H9 (cell line): ENCODE data around the gene ANKRD13B. TPM values are rescaled to one million over a fixed set of nuclear protein-coding genes. Genes with fewer than 3 reads are reported as not detected.

Experiments used
- DNase-seq: peaks from one replicate; pipeline ENCODE4 v3.0.0-alpha.2; 2017
- H2AFZ ChIP-seq: one replicate; pipeline ENCODE4 v1.6.1; 2013; ENCODE audit warnings: mild to moderate bottlenecking, low read length, control low read depth, moderate library complexity
- H2AK5ac ChIP-seq: 2 replicates; pipeline ENCODE4 v1.6.1; 2013; ENCODE audit warnings: low read length, control low read depth, mixed read lengths; ENCODE audit not compliant: insufficient read length
- H2BK120ac ChIP-seq: one replicate; pipeline ENCODE4 v1.6.1; 2013; ENCODE audit warnings: low read depth, mild to moderate bottlenecking, low read length, control low read depth, inconsistent platforms; ENCODE audit not compliant: poor library complexity, severe bottlenecking
- H2BK12ac ChIP-seq: 2 replicates; pipeline ENCODE4 v1.6.1; 2013; ENCODE audit warnings: low read length, control low read depth, mixed read lengths, low read depth; ENCODE audit not compliant: insufficient read length
- H2BK15ac ChIP-seq: 2 replicates; pipeline ENCODE4 v1.6.1; 2013; ENCODE audit warnings: low read depth, low read length, control low read depth
- H2BK20ac ChIP-seq: one replicate; pipeline ENCODE4 v1.6.1; 2013; ENCODE audit warnings: low read depth, mild to moderate bottlenecking, low read length, control low read depth, inconsistent platforms; ENCODE audit not compliant: poor library complexity, severe bottlenecking
- H2BK5ac ChIP-seq: 2 replicates; pipeline ENCODE4 v1.6.1; 2013; ENCODE audit warnings: low read length, control low read depth, mixed read lengths; ENCODE audit not compliant: insufficient read length
- H3K14ac ChIP-seq: 2 replicates; pipeline ENCODE4 v1.6.1; 2013; ENCODE audit warnings: low read length, control low read depth; ENCODE audit not compliant: insufficient read depth
- H3K18ac ChIP-seq: 2 replicates; pipeline ENCODE4 v1.6.1; 2013; ENCODE audit warnings: low read depth, mild to moderate bottlenecking, mixed read lengths, low read length, control low read depth; ENCODE audit not compliant: insufficient read length
- H3K23ac ChIP-seq: 2 replicates; pipeline ENCODE4 v1.6.1; 2013; ENCODE audit warnings: low read length, control low read depth, mixed read lengths, low read depth; ENCODE audit not compliant: insufficient read length
- H3K23me2 ChIP-seq: 2 replicates; pipeline ENCODE4 v1.6.1; 2013; ENCODE audit warnings: low read depth, mild to moderate bottlenecking, mixed read lengths, low read length, control low read depth; ENCODE audit not compliant: insufficient read length, poor library complexity, severe bottlenecking
- H3K27ac ChIP-seq: 2 replicates; pipeline ENCODE4 v1.5.1; 2013; ENCODE audit warnings: low read length, control low read depth, mixed read lengths, low read depth; ENCODE audit not compliant: insufficient read length
- H3K27me3 ChIP-seq: 2 replicates; pipeline ENCODE4 v1.6.1; 2013; ENCODE audit warnings: low read length, control low read depth, inconsistent platforms; ENCODE audit not compliant: insufficient read depth
- H3K4ac ChIP-seq: 2 replicates; pipeline ENCODE4 v1.6.1; 2013; ENCODE audit warnings: low read depth, mild to moderate bottlenecking, control low read depth, inconsistent platforms, low read length, moderate library complexity
- H3K4me1 ChIP-seq: 2 replicates; pipeline ENCODE4 v1.6.1; 2013; ENCODE audit warnings: low read length, control low read depth, inconsistent platforms; ENCODE audit not compliant: insufficient read depth
- H3K4me2 ChIP-seq: 2 replicates; pipeline ENCODE4 v1.6.1; 2013; ENCODE audit warnings: low read length, control low read depth, mixed read lengths; ENCODE audit not compliant: insufficient read length, insufficient read depth
- H3K56ac ChIP-seq: 2 replicates; pipeline ENCODE4 v1.6.1; 2013; ENCODE audit warnings: low read depth, mild to moderate bottlenecking, mixed read lengths, low read length, control low read depth; ENCODE audit not compliant: insufficient read length
- H3K79me1 ChIP-seq: 2 replicates; pipeline ENCODE4 v1.6.1; 2013; ENCODE audit warnings: low read depth, mild to moderate bottlenecking, moderate library complexity, low read length, control low read depth, inconsistent platforms; ENCODE audit not compliant: insufficient read depth, poor library complexity, severe bottlenecking
- H3K79me2 ChIP-seq: 2 replicates; pipeline ENCODE4 v1.6.1; 2013; ENCODE audit warnings: low read length, control low read depth, inconsistent platforms; ENCODE audit not compliant: insufficient read depth
- H3K9ac ChIP-seq: 2 replicates; pipeline ENCODE4 v1.6.1; 2013; ENCODE audit warnings: low read length, control low read depth, mixed read lengths; ENCODE audit not compliant: insufficient read length; ENCODE audit errors: extremely low read depth
- H3K9me3 ChIP-seq: one replicate; pipeline ENCODE4 v1.6.1; 2013; ENCODE audit warnings: low read depth, low read length, inconsistent platforms; ENCODE audit not compliant: control insufficient read depth
- H3T11ph ChIP-seq: one replicate; pipeline ENCODE4 v1.6.1; 2013; ENCODE audit warnings: mild to moderate bottlenecking, low read length, control low read depth, inconsistent platforms
- H4K20me1 ChIP-seq: one replicate; pipeline ENCODE4 v1.6.1; 2013; ENCODE audit not compliant: control insufficient read depth, insufficient read length, insufficient read depth
- H4K5ac ChIP-seq: 2 replicates; pipeline ENCODE4 v1.6.1; 2013; ENCODE audit warnings: low read depth, mild to moderate bottlenecking, mixed read lengths, low read length, control low read depth; ENCODE audit not compliant: insufficient read length
- H4K8ac ChIP-seq: replicated peaks from 2 replicates; pipeline ENCODE4 v1.6.1; 2013; ENCODE audit warnings: low read length, control low read depth, mixed read lengths, low read depth; ENCODE audit not compliant: insufficient read length
- H4K91ac ChIP-seq: 2 replicates; pipeline ENCODE4 v1.6.1; 2013; ENCODE audit warnings: low read depth, mild to moderate bottlenecking, moderate library complexity, mixed read lengths, low read length, control low read depth; ENCODE audit not compliant: insufficient read length
- H3K27ac Mint-ChIP-seq, 3 experiments: 2 replicates in 2 of 3; 3 replicates in 1 of 3; pipeline ENCODE4 v1.8.0; 2020 to 2021; ENCODE audit warnings: mixed read lengths in 3 of 3, mild to moderate bottlenecking in 1 of 3, moderate library complexity in 1 of 3
- H3K27me3 Mint-ChIP-seq: 2 replicates; pipeline ENCODE4 v1.8.0; 2021; ENCODE audit warnings: low read depth, mild to moderate bottlenecking, moderate library complexity, mixed read lengths
- H3K36me3 Mint-ChIP-seq, 3 experiments: 2 replicates in 2 of 3; 3 replicates in 1 of 3; pipeline ENCODE4 v1.8.0; 2020 to 2021; ENCODE audit warnings: low read depth in 3 of 3, mixed read lengths in 3 of 3; ENCODE audit not compliant: insufficient read depth in 1 of 3
- H3K4me1 Mint-ChIP-seq, 2 experiments: 2 replicates each; pipeline ENCODE4 v1.8.0; 2020; ENCODE audit warnings: mixed read lengths in 2 of 2
- H3K4me3 Mint-ChIP-seq, 2 experiments: 2 replicates in 1 of 2; 3 replicates in 1 of 2; pipeline ENCODE4 v1.8.0; 2020 to 2021; ENCODE audit warnings: mild to moderate bottlenecking in 2 of 2, mixed read lengths in 2 of 2, moderate library complexity in 1 of 2
- H3K9me3 Mint-ChIP-seq, 2 experiments: 2 replicates in 1 of 2; 3 replicates in 1 of 2; pipeline ENCODE4 v1.8.0; 2020; ENCODE audit warnings: mild to moderate bottlenecking in 2 of 2, mixed read lengths in 2 of 2, moderate library complexity in 1 of 2
- WGBS: extraction: QIAGEN DNeasy Blood & Tissue Kit; methylation state at CpG from one replicate; pipeline ENCODE4 v1.1.7; 2013; ENCODE audit warnings: missing lambda C conversion rate, low lambda C conversion rate, mixed read lengths; ENCODE audit not compliant: insufficient read length; ENCODE audit errors: extremely low coverage; 5-methylcytosine and 5-hydroxymethylcytosine counted together
- total RNA-seq: library from RNA; stranded (reverse); gene quantifications from 2 replicates; pipeline ENCODE4 v1.2.1, GENCODE V29; 2021
- TF ChIP-seq, protein P1 (sequence below): fragments of 200-600 bp; sonication (generic); conservative IDR thresholded peaks from 3 replicates; pipeline ENCODE4 v1.8.0; 2021; ENCODE audit warnings: antibody characterized with exemption, mild to moderate bottlenecking

ANKRD13B gene
- total RNA-seq, 1 experiment from 2014 or later, result 24.2 TPM

DNA sequence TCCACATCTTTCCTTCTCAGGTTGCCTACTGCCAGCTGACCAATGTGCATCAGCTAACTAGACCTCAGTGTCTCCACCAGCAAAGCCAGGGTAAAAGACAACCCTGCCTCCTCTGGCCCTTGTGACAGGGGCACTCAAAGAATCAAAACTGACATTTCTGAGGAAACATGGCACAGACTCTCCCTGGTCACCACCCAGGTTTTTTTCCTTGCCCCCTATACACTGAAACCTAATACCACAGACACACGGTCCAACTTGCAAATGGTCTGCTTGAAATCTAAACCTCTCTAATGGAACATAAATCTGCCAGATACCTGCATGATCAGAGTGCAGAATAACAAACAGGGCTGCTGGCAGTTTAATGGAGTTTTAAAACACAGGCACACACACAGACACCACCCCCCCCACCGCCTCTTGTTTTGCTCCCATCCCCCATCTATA, 49.3 kb downstream of the ANKRD13B start:
- Mint-ChIP-seq H3K27ac (peak overlapping the region in 1 of 3 experiments; percentile 17; a peak in 1 of 7 replicates), H3K4me3 (no peak overlapping the region), H3K9me3 (no peaks in the 10 kb centered on the region), H3K4me1 (peaks cover 22 to 25% of the 10 kb centered on the region in 2 experiments), H3K36me3 (no peaks in the 10 kb centered on the region; a peak in 1 of 7 replicates), H3K27me3 (no peaks in the 10 kb centered on the region)
- no peak overlapping the region for H2BK15ac ChIP-seq
- no peak overlapping the region for H4K91ac ChIP-seq
- no peaks in the 10 kb centered on the region for H3K9me3 ChIP-seq
- no peaks in the 10 kb centered on the region for H3K79me2 ChIP-seq
- H3K4me2 ChIP-seq, result no peak overlapping the region
- no peak overlapping the region for H3K27ac ChIP-seq
- H2BK12ac ChIP-seq, result no peak overlapping the region
- H4K8ac ChIP-seq, result no peak overlapping the region
- no peaks in the 10 kb centered on the region for H3K23me2 ChIP-seq
- WGBS, result no CpG with 5 or more reads among the region's 2 CpGs
- H3K4me1 ChIP-seq, result 0 out of 2 replicates have a peak, but pooled peaks cover 2% of the 10 kb centered on the region
- H3K27me3 ChIP-seq, result no peaks in the 10 kb centered on the region
- no peak overlapping the region for H3T11ph ChIP-seq
- no peak overlapping the region for H2AFZ ChIP-seq
- no peak overlapping the region for H4K5ac ChIP-seq
- no peak for DNase-seq
- no peak overlapping the region for H2BK120ac ChIP-seq
- no peak overlapping the region for H3K18ac ChIP-seq
- H3K79me1 ChIP-seq, result no peaks in the 10 kb centered on the region
- no peak overlapping the region for H3K56ac ChIP-seq
- no peak overlapping the region for H2BK5ac ChIP-seq
- H2BK20ac ChIP-seq, result no peak overlapping the region
- H4K20me1 ChIP-seq, result no peaks in the 10 kb centered on the region
- TF ChIP-seq, protein P1, sequence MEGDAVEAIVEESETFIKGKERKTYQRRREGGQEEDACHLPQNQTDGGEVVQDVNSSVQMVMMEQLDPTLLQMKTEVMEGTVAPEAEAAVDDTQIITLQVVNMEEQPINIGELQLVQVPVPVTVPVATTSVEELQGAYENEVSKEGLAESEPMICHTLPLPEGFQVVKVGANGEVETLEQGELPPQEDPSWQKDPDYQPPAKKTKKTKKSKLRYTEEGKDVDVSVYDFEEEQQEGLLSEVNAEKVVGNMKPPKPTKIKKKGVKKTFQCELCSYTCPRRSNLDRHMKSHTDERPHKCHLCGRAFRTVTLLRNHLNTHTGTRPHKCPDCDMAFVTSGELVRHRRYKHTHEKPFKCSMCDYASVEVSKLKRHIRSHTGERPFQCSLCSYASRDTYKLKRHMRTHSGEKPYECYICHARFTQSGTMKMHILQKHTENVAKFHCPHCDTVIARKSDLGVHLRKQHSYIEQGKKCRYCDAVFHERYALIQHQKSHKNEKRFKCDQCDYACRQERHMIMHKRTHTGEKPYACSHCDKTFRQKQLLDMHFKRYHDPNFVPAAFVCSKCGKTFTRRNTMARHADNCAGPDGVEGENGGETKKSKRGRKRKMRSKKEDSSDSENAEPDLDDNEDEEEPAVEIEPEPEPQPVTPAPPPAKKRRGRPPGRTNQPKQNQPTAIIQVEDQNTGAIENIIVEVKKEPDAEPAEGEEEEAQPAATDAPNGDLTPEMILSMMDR, result no peak
- H3K9ac ChIP-seq, result no peak overlapping the region
- H3K14ac ChIP-seq, result no peak overlapping the region
- no peak overlapping the region for H3K4ac ChIP-seq
- H2AK5ac ChIP-seq, result no peak overlapping the region
- no peak overlapping the region for H3K23ac ChIP-seq
